ENCODE results near the gene VSTM2B.

GRCh38 chr19:29551774-29552173 is 26.0 kb downstream of the VSTM2B start:
- TF ChIP-seq, protein P1, sequence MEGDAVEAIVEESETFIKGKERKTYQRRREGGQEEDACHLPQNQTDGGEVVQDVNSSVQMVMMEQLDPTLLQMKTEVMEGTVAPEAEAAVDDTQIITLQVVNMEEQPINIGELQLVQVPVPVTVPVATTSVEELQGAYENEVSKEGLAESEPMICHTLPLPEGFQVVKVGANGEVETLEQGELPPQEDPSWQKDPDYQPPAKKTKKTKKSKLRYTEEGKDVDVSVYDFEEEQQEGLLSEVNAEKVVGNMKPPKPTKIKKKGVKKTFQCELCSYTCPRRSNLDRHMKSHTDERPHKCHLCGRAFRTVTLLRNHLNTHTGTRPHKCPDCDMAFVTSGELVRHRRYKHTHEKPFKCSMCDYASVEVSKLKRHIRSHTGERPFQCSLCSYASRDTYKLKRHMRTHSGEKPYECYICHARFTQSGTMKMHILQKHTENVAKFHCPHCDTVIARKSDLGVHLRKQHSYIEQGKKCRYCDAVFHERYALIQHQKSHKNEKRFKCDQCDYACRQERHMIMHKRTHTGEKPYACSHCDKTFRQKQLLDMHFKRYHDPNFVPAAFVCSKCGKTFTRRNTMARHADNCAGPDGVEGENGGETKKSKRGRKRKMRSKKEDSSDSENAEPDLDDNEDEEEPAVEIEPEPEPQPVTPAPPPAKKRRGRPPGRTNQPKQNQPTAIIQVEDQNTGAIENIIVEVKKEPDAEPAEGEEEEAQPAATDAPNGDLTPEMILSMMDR (conservative IDR thresholded peaks at IDR 0.05; ENCODE audit: low read depth, low read length) = no peak
- no peak for TF ChIP-seq EZH2 (IDR thresholded peaks at IDR 0.05; ENCODE audit: borderline replicate concordance, low read depth, low read length, poor library complexity, severe bottlenecking)
